ENCODE data around the gene WASF3. TPM values are rescaled to one million over a fixed set of nuclear protein-coding genes. Genes with fewer than 3 reads are reported as not detected.

The WASF3 gene
- total and polyA plus RNA-seq, 10 of the 15 experiments (the other 5 are each of a cell fraction or from before 2014, with no cell fraction given): under 0.01 to 0.10 (median 0.01) TPM; not detected in 7

DNA sequence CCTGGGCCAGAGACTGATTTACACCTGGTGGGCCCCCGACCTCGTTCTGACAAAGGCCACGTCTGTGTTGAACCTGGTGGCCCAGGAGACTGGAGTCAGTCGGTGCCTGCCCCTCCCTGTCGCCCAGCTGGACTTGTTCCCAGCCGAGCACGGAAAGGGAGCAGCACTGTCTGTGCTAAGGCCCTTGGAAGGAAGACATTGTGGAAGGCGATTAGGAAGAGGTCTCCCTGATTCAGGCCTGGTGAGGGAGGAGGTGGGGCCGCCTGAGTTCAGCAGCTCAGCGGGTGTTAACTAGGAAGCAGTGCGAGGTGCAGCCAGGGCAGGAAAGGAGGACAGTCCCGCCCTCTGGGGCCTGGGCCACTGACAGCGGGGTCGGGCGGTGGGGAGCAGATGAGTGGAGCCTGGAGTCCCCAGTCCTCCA, 138.4 kb downstream of the WASF3 start:
- ChIA-PET SMC1A (ENCODE audit: uncharacterized antibody, unreplicated experiment) (interaction anchor here (1.8 kb wide), 1 partner anchor 511 kb away, joined by 6 read pairs; no protein-coding TSS in a partner anchor), CTCF (interaction anchor here (1.1 to 3.5 kb wide), 4 partner anchors 8 to 511 kb away, joined by 3 to 27 read pairs (median 5); no protein-coding TSS in a partner anchor), RAD21 (ENCODE audit: unreplicated experiment) (interaction anchor here (1.0 to 3.7 kb wide), 3 partner anchors 37 to 511 kb away, joined by 3 to 34 read pairs (median 4); no protein-coding TSS in a partner anchor), POLR2A (no interaction called here)
- ATAC-seq (no peak), DNase-seq (ENCODE audit: low read depth, low spot score) (no peak), FAIRE-seq (no peak)
- H3K9ac ChIP-seq (ENCODE audit: control insufficient read depth, insufficient read depth, low read length): no peak overlapping the region
- H3K4me3 ChIP-seq: no peak overlapping the region
- no peaks in the 10 kb centered on the region for H3K4me1 ChIP-seq (ENCODE audit: control insufficient read depth, insufficient read depth, low read length)
- H3K79me2 ChIP-seq (ENCODE audit: control insufficient read depth, insufficient read depth, low read length): no peaks in the 10 kb centered on the region
- H3K27me3 ChIP-seq (replicated peaks in 1 of 2; ENCODE audit: control insufficient read depth in 2 of 2, insufficient read depth in 2 of 2, low read length in 1 of 2): no peaks in the 10 kb centered on the region
- in situ Hi-C loops (cut with MboI): no loop called here
- H3K27ac ChIP-seq (ENCODE audit: control insufficient read depth, insufficient read depth): no peak overlapping the region
- H4K20me1 ChIP-seq (ENCODE audit: control insufficient read depth, insufficient read depth): no peaks in the 10 kb centered on the region
- H3K36me3 ChIP-seq (ENCODE audit: control insufficient read depth in 2 of 2, insufficient read depth in 2 of 2, low read length in 1 of 2): no peaks in the 10 kb centered on the region
- H3K9me3 ChIP-seq (replicated peaks; ENCODE audit: control insufficient read depth, insufficient read depth, low read length): no peaks in the 10 kb centered on the region; the same call in 2 of the 3 replicates
- no peak overlapping the region for H3K4me2 ChIP-seq (ENCODE audit: control insufficient read depth, insufficient read depth)
- no peak overlapping the region for H2AFZ ChIP-seq (ENCODE audit: control insufficient read depth, low read depth, low read length)
- WGBS (ENCODE audit: insufficient coverage, insufficient replicate concordance, low lambda C conversion rate, missing lambda C conversion rate): 28% methylated on average over 12 of the region's 15 CpGs
- intact Hi-C loops (cut with micrococcal nuclease; ENCODE audit: unreplicated experiment): loop anchor here (5.0 kb wide), 2 partner anchors 199 to 1124 kb away; no protein-coding TSS in a partner anchor
- BruUV-seq (replicated peaks): no TSS peak
- TF ChIP-seq EP300 (IDR thresholded peaks at IDR 0.05; ENCODE audit: borderline replicate concordance in 1 of 2, control insufficient read depth in 1 of 2, low read depth in 2 of 2, low read length in 2 of 2) (no peak), POLR2A (IDR thresholded peaks at IDR 0.05; ENCODE audit: low read depth, low read length) (no peak), KAT2A (conservative IDR thresholded peaks at IDR 0.05; ENCODE audit: control insufficient read depth, low read depth, low read length) (no peak), CBX5 (IDR thresholded peaks at IDR 0.05; ENCODE audit: low read depth) (no peak), NR2C1 (IDR thresholded peaks at IDR 0.05) (no peak), HDAC2 (IDR thresholded peaks at IDR 0.05) (no peak), GABPA (IDR thresholded peaks at IDR 0.05; ENCODE audit: low read depth) (no peak), MTA3 (IDR thresholded peaks at IDR 0.05; ENCODE audit: borderline replicate concordance, low read length) (no peak), SMAD1 (IDR thresholded peaks at IDR 0.05; ENCODE audit: low read depth, partially characterized antibody) (no peak)
- TF ChIP-seq, protein P1, sequence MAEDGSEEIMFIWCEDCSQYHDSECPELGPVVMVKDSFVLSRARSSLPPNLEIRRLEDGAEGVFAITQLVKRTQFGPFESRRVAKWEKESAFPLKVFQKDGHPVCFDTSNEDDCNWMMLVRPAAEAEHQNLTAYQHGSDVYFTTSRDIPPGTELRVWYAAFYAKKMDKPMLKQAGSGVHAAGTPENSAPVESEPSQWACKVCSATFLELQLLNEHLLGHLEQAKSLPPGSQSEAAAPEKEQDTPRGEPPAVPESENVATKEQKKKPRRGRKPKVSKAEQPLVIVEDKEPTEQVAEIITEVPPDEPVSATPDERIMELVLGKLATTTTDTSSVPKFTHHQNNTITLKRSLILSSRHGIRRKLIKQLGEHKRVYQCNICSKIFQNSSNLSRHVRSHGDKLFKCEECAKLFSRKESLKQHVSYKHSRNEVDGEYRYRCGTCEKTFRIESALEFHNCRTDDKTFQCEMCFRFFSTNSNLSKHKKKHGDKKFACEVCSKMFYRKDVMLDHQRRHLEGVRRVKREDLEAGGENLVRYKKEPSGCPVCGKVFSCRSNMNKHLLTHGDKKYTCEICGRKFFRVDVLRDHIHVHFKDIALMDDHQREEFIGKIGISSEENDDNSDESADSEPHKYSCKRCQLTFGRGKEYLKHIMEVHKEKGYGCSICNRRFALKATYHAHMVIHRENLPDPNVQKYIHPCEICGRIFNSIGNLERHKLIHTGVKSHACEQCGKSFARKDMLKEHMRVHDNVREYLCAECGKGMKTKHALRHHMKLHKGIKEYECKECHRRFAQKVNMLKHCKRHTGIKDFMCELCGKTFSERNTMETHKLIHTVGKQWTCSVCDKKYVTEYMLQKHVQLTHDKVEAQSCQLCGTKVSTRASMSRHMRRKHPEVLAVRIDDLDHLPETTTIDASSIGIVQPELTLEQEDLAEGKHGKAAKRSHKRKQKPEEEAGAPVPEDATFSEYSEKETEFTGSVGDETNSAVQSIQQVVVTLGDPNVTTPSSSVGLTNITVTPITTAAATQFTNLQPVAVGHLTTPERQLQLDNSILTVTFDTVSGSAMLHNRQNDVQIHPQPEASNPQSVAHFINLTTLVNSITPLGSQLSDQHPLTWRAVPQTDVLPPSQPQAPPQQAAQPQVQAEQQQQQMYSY (CRISPR knock-in tag; IDR thresholded peaks at IDR 0.05): no peak
- TF ChIP-seq, protein P2, sequence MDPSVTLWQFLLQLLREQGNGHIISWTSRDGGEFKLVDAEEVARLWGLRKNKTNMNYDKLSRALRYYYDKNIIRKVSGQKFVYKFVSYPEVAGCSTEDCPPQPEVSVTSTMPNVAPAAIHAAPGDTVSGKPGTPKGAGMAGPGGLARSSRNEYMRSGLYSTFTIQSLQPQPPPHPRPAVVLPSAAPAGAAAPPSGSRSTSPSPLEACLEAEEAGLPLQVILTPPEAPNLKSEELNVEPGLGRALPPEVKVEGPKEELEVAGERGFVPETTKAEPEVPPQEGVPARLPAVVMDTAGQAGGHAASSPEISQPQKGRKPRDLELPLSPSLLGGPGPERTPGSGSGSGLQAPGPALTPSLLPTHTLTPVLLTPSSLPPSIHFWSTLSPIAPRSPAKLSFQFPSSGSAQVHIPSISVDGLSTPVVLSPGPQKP (IDR thresholded peaks at IDR 0.05; ENCODE audit: low read depth, low read length): no peak
- TF ChIP-seq, protein P3, sequence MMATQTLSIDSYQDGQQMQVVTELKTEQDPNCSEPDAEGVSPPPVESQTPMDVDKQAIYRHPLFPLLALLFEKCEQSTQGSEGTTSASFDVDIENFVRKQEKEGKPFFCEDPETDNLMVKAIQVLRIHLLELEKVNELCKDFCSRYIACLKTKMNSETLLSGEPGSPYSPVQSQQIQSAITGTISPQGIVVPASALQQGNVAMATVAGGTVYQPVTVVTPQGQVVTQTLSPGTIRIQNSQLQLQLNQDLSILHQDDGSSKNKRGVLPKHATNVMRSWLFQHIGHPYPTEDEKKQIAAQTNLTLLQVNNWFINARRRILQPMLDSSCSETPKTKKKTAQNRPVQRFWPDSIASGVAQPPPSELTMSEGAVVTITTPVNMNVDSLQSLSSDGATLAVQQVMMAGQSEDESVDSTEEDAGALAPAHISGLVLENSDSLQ (IDR thresholded peaks at IDR 0.05): no peak
- TF ChIP-seq, protein P4, sequence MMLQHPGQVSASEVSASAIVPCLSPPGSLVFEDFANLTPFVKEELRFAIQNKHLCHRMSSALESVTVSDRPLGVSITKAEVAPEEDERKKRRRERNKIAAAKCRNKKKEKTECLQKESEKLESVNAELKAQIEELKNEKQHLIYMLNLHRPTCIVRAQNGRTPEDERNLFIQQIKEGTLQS (IDR thresholded peaks at IDR 0.05; ENCODE audit: borderline replicate concordance, extremely low read depth, low read depth, low read length): no peak
- TF ChIP-seq, protein P5, sequence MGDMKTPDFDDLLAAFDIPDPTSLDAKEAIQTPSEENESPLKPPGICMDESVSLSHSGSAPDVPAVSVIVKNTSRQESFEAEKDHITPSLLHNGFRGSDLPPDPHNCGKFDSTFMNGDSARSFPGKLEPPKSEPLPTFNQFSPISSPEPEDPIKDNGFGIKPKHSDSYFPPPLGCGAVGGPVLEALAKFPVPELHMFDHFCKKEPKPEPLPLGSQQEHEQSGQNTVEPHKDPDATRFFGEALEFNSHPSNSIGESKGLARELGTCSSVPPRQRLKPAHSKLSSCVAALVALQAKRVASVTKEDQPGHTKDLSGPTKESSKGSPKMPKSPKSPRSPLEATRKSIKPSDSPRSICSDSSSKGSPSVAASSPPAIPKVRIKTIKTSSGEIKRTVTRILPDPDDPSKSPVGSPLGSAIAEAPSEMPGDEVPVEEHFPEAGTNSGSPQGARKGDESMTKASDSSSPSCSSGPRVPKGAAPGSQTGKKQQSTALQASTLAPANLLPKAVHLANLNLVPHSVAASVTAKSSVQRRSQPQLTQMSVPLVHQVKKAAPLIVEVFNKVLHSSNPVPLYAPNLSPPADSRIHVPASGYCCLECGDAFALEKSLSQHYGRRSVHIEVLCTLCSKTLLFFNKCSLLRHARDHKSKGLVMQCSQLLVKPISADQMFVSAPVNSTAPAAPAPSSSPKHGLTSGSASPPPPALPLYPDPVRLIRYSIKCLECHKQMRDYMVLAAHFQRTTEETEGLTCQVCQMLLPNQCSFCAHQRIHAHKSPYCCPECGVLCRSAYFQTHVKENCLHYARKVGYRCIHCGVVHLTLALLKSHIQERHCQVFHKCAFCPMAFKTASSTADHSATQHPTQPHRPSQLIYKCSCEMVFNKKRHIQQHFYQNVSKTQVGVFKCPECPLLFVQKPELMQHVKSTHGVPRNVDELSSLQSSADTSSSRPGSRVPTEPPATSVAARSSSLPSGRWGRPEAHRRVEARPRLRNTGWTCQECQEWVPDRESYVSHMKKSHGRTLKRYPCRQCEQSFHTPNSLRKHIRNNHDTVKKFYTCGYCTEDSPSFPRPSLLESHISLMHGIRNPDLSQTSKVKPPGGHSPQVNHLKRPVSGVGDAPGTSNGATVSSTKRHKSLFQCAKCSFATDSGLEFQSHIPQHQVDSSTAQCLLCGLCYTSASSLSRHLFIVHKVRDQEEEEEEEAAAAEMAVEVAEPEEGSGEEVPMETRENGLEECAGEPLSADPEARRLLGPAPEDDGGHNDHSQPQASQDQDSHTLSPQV (IDR thresholded peaks at IDR 0.05): no peak
